H9 (cell line): ENCODE results near the gene LYRM2. TPM values are rescaled to one million over a fixed set of nuclear protein-coding genes. Genes with fewer than 3 reads are reported as not detected.

ENCODE experiments used
- DNase-seq: peaks from one replicate; pipeline ENCODE4 v3.0.0-alpha.2; 2017
- H2AFZ ChIP-seq: one replicate; pipeline ENCODE4 v1.6.1; 2013; ENCODE audit warnings: mild to moderate bottlenecking, low read length, control low read depth, moderate library complexity
- H2AK5ac ChIP-seq: 2 replicates; pipeline ENCODE4 v1.6.1; 2013; ENCODE audit warnings: low read length, control low read depth, mixed read lengths; ENCODE audit not compliant: insufficient read length
- H2BK120ac ChIP-seq: one replicate; pipeline ENCODE4 v1.6.1; 2013; ENCODE audit warnings: low read depth, mild to moderate bottlenecking, low read length, control low read depth, inconsistent platforms; ENCODE audit not compliant: poor library complexity, severe bottlenecking
- H2BK12ac ChIP-seq: 2 replicates; pipeline ENCODE4 v1.6.1; 2013; ENCODE audit warnings: low read length, control low read depth, mixed read lengths, low read depth; ENCODE audit not compliant: insufficient read length
- H2BK15ac ChIP-seq: 2 replicates; pipeline ENCODE4 v1.6.1; 2013; ENCODE audit warnings: low read depth, low read length, control low read depth
- H2BK20ac ChIP-seq: one replicate; pipeline ENCODE4 v1.6.1; 2013; ENCODE audit warnings: low read depth, mild to moderate bottlenecking, low read length, control low read depth, inconsistent platforms; ENCODE audit not compliant: poor library complexity, severe bottlenecking
- H2BK5ac ChIP-seq: 2 replicates; pipeline ENCODE4 v1.6.1; 2013; ENCODE audit warnings: low read length, control low read depth, mixed read lengths; ENCODE audit not compliant: insufficient read length
- H3K14ac ChIP-seq: 2 replicates; pipeline ENCODE4 v1.6.1; 2013; ENCODE audit warnings: low read length, control low read depth; ENCODE audit not compliant: insufficient read depth
- H3K18ac ChIP-seq: 2 replicates; pipeline ENCODE4 v1.6.1; 2013; ENCODE audit warnings: low read depth, mild to moderate bottlenecking, mixed read lengths, low read length, control low read depth; ENCODE audit not compliant: insufficient read length
- H3K23ac ChIP-seq: 2 replicates; pipeline ENCODE4 v1.6.1; 2013; ENCODE audit warnings: low read length, control low read depth, mixed read lengths, low read depth; ENCODE audit not compliant: insufficient read length
- H3K23me2 ChIP-seq: 2 replicates; pipeline ENCODE4 v1.6.1; 2013; ENCODE audit warnings: low read depth, mild to moderate bottlenecking, mixed read lengths, low read length, control low read depth; ENCODE audit not compliant: insufficient read length, poor library complexity, severe bottlenecking
- H3K27ac ChIP-seq: 2 replicates; pipeline ENCODE4 v1.5.1; 2013; ENCODE audit warnings: low read length, control low read depth, mixed read lengths, low read depth; ENCODE audit not compliant: insufficient read length
- H3K27me3 ChIP-seq: 2 replicates; pipeline ENCODE4 v1.6.1; 2013; ENCODE audit warnings: low read length, control low read depth, inconsistent platforms; ENCODE audit not compliant: insufficient read depth
- H3K4ac ChIP-seq: 2 replicates; pipeline ENCODE4 v1.6.1; 2013; ENCODE audit warnings: low read depth, mild to moderate bottlenecking, control low read depth, inconsistent platforms, low read length, moderate library complexity
- H3K4me1 ChIP-seq: 2 replicates; pipeline ENCODE4 v1.6.1; 2013; ENCODE audit warnings: low read length, control low read depth, inconsistent platforms; ENCODE audit not compliant: insufficient read depth
- H3K4me2 ChIP-seq: 2 replicates; pipeline ENCODE4 v1.6.1; 2013; ENCODE audit warnings: low read length, control low read depth, mixed read lengths; ENCODE audit not compliant: insufficient read length, insufficient read depth
- H3K56ac ChIP-seq: 2 replicates; pipeline ENCODE4 v1.6.1; 2013; ENCODE audit warnings: low read depth, mild to moderate bottlenecking, mixed read lengths, low read length, control low read depth; ENCODE audit not compliant: insufficient read length
- H3K79me1 ChIP-seq: 2 replicates; pipeline ENCODE4 v1.6.1; 2013; ENCODE audit warnings: low read depth, mild to moderate bottlenecking, moderate library complexity, low read length, control low read depth, inconsistent platforms; ENCODE audit not compliant: insufficient read depth, poor library complexity, severe bottlenecking
- H3K79me2 ChIP-seq: 2 replicates; pipeline ENCODE4 v1.6.1; 2013; ENCODE audit warnings: low read length, control low read depth, inconsistent platforms; ENCODE audit not compliant: insufficient read depth
- H3K9ac ChIP-seq: 2 replicates; pipeline ENCODE4 v1.6.1; 2013; ENCODE audit warnings: low read length, control low read depth, mixed read lengths; ENCODE audit not compliant: insufficient read length; ENCODE audit errors: extremely low read depth
- H3K9me3 ChIP-seq: one replicate; pipeline ENCODE4 v1.6.1; 2013; ENCODE audit warnings: low read depth, low read length, inconsistent platforms; ENCODE audit not compliant: control insufficient read depth
- H3T11ph ChIP-seq: one replicate; pipeline ENCODE4 v1.6.1; 2013; ENCODE audit warnings: mild to moderate bottlenecking, low read length, control low read depth, inconsistent platforms
- H4K20me1 ChIP-seq: one replicate; pipeline ENCODE4 v1.6.1; 2013; ENCODE audit not compliant: control insufficient read depth, insufficient read length, insufficient read depth
- H4K5ac ChIP-seq: 2 replicates; pipeline ENCODE4 v1.6.1; 2013; ENCODE audit warnings: low read depth, mild to moderate bottlenecking, mixed read lengths, low read length, control low read depth; ENCODE audit not compliant: insufficient read length
- H4K8ac ChIP-seq: replicated peaks from 2 replicates; pipeline ENCODE4 v1.6.1; 2013; ENCODE audit warnings: low read length, control low read depth, mixed read lengths, low read depth; ENCODE audit not compliant: insufficient read length
- H4K91ac ChIP-seq: 2 replicates; pipeline ENCODE4 v1.6.1; 2013; ENCODE audit warnings: low read depth, mild to moderate bottlenecking, moderate library complexity, mixed read lengths, low read length, control low read depth; ENCODE audit not compliant: insufficient read length
- H3K27ac Mint-ChIP-seq, 3 experiments: 2 replicates in 2 of 3; 3 replicates in 1 of 3; pipeline ENCODE4 v1.8.0; 2020 to 2021; ENCODE audit warnings: mixed read lengths in 3 of 3, mild to moderate bottlenecking in 1 of 3, moderate library complexity in 1 of 3
- H3K27me3 Mint-ChIP-seq: 2 replicates; pipeline ENCODE4 v1.8.0; 2021; ENCODE audit warnings: low read depth, mild to moderate bottlenecking, moderate library complexity, mixed read lengths
- H3K36me3 Mint-ChIP-seq, 3 experiments: 2 replicates in 2 of 3; 3 replicates in 1 of 3; pipeline ENCODE4 v1.8.0; 2020 to 2021; ENCODE audit warnings: low read depth in 3 of 3, mixed read lengths in 3 of 3; ENCODE audit not compliant: insufficient read depth in 1 of 3
- H3K4me1 Mint-ChIP-seq, 2 experiments: 2 replicates each; pipeline ENCODE4 v1.8.0; 2020; ENCODE audit warnings: mixed read lengths in 2 of 2
- H3K4me3 Mint-ChIP-seq, 2 experiments: 2 replicates in 1 of 2; 3 replicates in 1 of 2; pipeline ENCODE4 v1.8.0; 2020 to 2021; ENCODE audit warnings: mild to moderate bottlenecking in 2 of 2, mixed read lengths in 2 of 2, moderate library complexity in 1 of 2
- H3K9me3 Mint-ChIP-seq, 2 experiments: 2 replicates in 1 of 2; 3 replicates in 1 of 2; pipeline ENCODE4 v1.8.0; 2020; ENCODE audit warnings: mild to moderate bottlenecking in 2 of 2, mixed read lengths in 2 of 2, moderate library complexity in 1 of 2
- CTCF ChIP-seq: fragments of 200-600 bp; sonication (generic); conservative IDR thresholded peaks from 3 replicates; pipeline ENCODE4 v1.8.0; 2021; ENCODE audit warnings: antibody characterized with exemption, mild to moderate bottlenecking
- WGBS: extraction: QIAGEN DNeasy Blood & Tissue Kit; methylation state at CpG from one replicate; pipeline ENCODE4 v1.1.7; 2013; ENCODE audit warnings: missing lambda C conversion rate, low lambda C conversion rate, mixed read lengths; ENCODE audit not compliant: insufficient read length; ENCODE audit errors: extremely low coverage; 5-methylcytosine and 5-hydroxymethylcytosine counted together
- total RNA-seq: library from RNA; stranded (reverse); gene quantifications from 2 replicates; pipeline ENCODE4 v1.2.1, GENCODE V29; 2021

Gene LYRM2
- total RNA-seq, 1 experiment from 2014 or later: 29.8 TPM

- no peak overlapping the region; a peak in 1 of 7 replicates for H3K27ac Mint-ChIP-seq
- no peak overlapping the region for H2BK12ac ChIP-seq
- H3K27me3 ChIP-seq: no peaks in the 10 kb centered on the region
- H4K20me1 ChIP-seq: no peaks in the 10 kb centered on the region
- TF ChIP-seq CTCF: no peak
- H3K4me3 Mint-ChIP-seq: no peak overlapping the region
- DNase-seq: no peak
- H3K14ac ChIP-seq: no peak overlapping the region
- no peak overlapping the region for H2AFZ ChIP-seq
- H3K4ac ChIP-seq: no peak overlapping the region
- no peak overlapping the region for H3K27ac ChIP-seq
- peaks cover 0 to 4% of the 10 kb centered on the region in 2 experiments; a peak in 1 of 4 replicates for H3K4me1 Mint-ChIP-seq
- no CpG with 5 or more reads among the region's 2 CpGs for WGBS
- no peak overlapping the region for H3T11ph ChIP-seq
- no peak overlapping the region for H3K18ac ChIP-seq
- H3K23ac ChIP-seq: no peak overlapping the region
- H3K4me2 ChIP-seq: no peak overlapping the region
- no peak overlapping the region for H4K8ac ChIP-seq
- H2AK5ac ChIP-seq: no peak overlapping the region
- no peaks in the 10 kb centered on the region for H3K23me2 ChIP-seq
- H3K9me3 Mint-ChIP-seq: no peaks in the 10 kb centered on the region
- H3K9ac ChIP-seq: no peak overlapping the region
- H2BK15ac ChIP-seq: no peak overlapping the region
- H4K5ac ChIP-seq: no peak overlapping the region
- H3K79me2 ChIP-seq: no peaks in the 10 kb centered on the region
- H3K36me3 Mint-ChIP-seq: no peaks in the 10 kb centered on the region; a peak in 1 of 7 replicates
- no peak overlapping the region for H3K56ac ChIP-seq
- H3K27me3 Mint-ChIP-seq: no peaks in the 10 kb centered on the region
- H3K4me1 ChIP-seq: no peaks in the 10 kb centered on the region
- H2BK20ac ChIP-seq: no peak overlapping the region
- H3K9me3 ChIP-seq: no peaks in the 10 kb centered on the region
- H2BK120ac ChIP-seq: no peak overlapping the region
- H3K79me1 ChIP-seq: no peaks in the 10 kb centered on the region
- H2BK5ac ChIP-seq: no peak overlapping the region
- no peak overlapping the region for H4K91ac ChIP-seq
Measured at GRCh38 chr6:89574910-89575561, 63.5 kb downstream of the LYRM2 start.
